Stimulated activated CD4-positive, alpha-beta T cell treated with anti-CD3 and anti-CD28 coated beads, Interleukin-12 subunit alpha, Interleukin-12 subunit beta, amount 100 ng/mL, for 4 hours (primary cell): ENCODE measurements around the gene CNOT3.
"Not testable (repeated sequence)": the region's sequence is repeated elsewhere in the genome, so short reads cannot be mapped to it uniquely, and the experiment has no call there.

Experiments used
- DNase-seq: peaks from one replicate; pipeline ENCODE4 v3.0.0-alpha.2; 2020

Gene CNOT3

DNA sequence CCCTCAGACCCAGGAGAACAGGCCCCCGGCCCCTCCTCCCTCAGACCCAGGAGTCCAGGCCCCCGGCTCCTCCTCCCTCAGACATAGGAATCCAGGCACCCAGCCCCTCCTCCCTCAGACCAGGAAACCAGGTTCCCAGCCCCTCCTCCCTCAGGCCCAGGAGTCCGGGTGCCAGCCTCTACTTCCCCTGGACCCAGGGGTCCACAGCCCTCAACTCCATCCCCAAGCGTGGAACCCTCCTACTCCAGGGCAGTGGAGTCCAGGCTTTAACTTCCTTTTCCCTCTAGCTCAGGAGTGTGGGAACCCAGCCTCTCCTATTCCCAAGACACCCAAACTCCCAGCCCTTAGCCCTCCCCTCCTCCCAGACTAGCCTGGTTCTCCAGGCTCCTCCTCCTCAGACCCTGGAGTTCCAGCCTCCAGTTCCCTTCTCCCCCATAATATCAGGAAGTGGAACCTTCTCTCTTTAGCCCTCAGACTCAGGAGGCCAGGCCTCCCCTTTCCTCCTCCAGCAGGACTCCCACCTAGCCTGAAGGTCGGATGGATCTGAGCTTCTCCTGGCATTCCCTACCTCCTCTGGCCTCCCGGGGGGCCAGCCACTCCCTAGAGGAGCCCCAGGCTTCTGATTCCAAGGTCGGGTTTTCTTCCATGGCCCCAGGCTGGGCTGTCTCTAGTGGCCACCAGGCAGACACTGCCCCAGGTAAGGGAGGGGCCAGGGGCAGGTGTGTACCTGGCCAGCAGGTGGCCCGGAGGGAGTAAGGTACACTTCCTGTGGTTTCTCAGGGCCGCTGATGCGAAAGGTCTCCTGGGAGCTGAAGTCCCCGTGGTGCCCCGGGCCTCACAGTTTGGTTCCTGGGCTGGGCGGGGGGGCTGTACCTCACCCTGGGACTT, 35.2 kb downstream of the CNOT3 start, which contains the start of gene TMC4:
Gene TMC4 (minus strand): TSS at position 690 of the 888 bp plus-strand sequence. CDS start 43 bp downstream, at position 647.
- DNase-seq: no peak

DNA sequence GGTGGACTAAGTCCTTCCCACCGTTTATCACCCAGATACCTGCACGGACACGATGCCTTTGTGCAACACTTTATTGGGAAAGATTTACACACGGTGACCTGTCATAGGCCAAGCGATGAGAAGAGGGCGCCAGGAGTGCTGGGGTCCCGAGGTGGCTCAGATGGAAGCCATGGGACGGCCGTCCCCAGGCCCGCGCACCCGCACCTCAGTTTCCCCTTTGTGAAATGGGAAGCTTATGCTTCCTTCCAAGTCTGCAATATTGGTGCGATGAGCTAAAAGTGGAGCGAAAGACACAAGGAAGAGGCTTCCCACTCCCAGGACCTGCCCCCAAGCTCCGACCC, 35.8 kb downstream of the CNOT3 start:
- DNase-seq: no peak

DNA sequence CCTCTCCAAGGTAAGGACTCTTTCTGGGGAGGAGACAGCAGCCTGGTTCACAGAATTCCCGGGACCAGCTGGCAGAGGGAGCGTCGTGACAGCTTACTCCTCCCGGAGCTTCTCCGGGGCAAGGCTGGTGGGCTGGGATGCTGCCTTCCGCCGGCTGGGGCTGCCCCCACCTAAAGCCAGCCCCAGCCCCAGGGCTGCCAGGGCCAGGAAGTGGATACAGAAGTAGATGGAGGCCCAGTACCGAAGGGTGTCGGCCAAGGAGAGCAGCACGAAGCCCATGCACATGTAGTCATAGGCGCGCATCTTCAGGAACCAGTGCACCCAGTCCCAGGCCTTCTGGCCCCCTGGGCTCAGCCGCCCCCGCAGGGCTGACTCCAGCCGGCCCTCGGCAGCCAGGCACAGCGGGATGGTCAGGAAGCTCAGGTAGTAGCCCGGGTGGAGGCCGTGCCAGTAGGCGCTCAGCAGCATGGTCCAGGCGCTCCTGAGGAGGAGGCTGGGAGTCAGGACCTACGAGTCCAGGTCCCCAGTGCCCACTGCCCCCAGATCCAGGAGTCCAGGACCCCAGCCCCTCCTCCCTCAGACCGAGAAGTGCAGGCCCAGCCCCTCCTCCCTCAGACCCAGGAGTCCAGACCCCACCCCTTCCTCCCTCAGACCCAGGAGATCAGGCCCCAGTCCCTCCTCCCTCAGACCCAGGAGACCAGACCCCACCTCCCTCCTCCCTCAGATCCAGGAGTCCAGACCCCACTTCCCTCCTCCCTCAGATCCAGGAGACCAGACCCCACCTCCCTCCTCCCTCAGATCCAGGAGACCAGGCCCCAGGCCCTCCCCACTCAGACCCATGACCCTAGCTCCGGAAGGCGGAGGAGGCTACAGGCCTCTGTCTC, 36.6 kb downstream of the CNOT3 start:
- DNase-seq: no peak

DNA sequence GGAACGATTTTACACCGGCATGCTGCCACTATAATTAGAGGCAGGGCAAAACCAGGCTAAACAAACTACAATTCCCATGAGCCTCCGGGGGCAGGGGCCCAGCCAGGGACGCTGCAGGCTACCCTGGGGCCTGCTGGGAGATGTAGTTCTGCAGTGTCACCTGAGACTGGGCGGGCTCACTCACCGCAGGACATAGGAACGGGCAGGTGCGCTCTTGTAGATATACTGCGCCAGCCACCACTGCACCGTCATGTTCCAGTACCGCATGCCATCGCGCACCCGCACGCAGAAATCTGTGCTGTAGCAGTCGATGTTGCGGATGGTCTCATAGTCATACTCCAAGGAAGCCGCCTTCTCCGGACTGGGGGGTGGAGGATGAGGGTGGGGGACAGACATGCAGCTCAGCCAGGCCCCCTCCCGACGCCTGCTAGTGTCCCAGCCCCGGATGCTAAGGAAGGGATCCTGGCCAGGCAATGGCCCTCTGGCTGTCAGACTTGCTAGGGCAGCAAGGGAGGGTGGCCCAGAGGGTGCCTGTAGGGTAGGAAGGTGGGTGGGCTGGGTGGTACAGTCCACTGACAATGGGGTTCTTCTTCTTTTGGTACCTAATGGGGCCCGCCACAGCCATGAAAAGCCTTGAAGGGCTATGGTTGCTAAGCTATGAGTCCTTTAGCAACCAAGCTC, 41.2 kb downstream of the CNOT3 start:
- DNase-seq: peak; percentile 29

DNA sequence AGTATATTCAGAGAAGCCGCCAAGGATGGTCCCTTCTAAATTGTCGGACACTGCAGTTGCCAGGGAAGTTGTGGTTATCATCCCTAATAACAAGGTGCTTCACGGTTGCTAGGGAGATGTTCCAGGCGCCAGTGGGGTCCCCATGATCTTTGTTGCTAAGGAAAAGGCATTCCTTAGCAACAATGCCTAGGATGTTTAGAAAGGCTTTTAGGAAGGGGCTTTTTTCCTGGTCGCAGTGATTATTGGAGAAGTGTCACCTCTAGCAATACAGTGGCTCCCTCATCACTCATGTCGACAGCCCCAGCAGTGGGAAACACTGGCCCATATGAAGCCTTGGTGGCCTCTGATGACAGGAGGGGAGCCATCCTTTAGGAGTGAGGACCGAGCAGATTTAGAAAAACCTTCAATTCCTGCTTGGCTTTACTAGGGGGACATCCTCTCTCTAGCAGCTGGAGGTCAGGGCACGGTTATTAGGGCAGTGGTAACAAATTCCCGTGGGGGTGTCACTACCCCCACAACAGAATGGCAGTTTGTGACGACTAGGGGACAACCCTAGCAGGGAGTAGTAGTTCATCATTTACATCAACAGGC, 41.8 kb downstream of the CNOT3 start:
- DNase-seq: no peak

DNA sequence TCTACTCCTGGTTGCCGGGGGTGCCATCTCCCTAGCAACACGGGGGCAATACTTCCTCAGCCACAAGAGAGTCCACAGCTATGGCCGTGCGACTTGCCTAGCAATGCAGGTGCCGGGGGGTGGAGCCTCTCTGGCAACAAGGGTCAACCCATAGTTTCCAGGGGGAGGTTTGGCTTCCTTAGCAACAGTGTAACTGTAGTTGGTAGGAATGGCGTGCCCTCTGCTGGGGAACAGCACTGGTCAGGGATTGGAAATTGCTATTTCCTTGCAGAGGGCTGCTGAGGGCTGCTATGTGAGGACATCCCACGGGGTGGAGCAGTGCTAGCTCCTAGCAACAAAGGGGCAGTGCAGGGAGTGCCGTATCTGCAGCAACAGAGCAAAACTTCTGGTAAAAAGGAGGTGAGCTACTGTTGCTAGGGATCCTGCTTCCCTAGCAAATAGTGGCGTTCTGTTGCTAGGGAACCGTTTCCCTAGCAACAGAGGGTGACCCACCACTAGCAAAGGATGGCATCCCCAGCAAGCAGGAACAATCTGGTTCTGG, 42.4 kb downstream of the CNOT3 start:
- no peak for DNase-seq

DNA sequence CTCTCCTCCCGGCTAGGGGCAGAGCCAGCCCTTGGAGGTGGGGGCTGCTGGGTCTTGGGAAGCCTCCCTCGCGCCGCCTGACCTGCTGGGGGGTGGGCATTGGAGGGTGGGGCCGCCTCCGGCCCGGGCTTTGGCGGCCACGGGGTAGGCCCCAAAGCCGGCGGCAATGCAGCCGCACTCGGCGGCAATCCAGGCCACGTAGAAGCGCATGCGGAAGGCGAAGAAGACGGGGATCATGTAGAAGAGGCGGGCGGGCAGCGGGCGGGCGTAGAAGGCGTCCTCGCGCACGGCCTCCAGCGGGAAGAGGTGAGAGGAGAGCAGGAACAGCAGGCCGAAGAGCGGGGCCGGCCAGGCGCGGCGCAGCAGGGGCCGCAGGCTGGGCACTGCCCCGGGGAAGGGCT, 43.1 kb downstream of the CNOT3 start:
- DNase-seq: no peak

DNA sequence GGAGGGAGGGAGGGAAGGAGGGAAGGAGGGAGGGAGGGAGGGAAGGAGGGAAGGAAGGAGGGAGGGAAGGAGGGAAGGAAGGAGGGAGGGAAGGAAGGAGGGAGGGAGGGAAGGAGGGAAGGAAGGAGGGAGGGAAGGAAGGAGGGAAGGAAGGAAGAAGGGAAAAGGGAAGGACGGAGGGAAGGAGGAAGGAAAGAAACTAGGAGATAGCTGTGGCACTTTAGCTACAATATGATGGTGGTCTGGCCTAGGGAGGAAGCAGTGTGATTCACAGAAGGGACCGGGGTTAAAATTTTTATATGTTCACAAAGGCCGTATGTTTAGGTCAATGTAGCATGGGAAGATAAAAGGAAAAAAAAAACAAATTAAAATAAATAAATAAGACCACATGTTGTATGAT, 44.3 kb downstream of the CNOT3 start:
- DNase-seq: not testable (repeated sequence)

DNA sequence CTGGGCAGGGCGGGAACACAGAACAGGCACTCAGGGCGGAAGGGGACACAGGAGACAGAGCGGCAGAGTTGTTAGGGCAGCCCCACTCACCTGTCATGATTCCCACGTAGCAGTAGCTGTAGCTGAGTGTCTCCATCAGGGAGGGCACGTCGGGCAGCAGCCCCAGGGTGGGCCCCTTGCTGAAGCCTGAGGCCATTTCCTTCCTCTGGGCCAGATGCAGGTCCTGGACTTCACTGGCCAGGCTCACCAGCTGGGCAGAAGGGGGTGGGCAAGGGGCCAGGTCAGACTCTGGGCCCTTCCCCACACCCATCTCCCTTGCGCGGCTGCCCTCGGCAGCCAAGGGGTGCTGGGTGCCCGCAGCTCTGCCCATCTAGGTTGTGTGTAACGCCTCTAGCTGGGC, 45.9 kb downstream of the CNOT3 start:
- DNase-seq: no peak

DNA sequence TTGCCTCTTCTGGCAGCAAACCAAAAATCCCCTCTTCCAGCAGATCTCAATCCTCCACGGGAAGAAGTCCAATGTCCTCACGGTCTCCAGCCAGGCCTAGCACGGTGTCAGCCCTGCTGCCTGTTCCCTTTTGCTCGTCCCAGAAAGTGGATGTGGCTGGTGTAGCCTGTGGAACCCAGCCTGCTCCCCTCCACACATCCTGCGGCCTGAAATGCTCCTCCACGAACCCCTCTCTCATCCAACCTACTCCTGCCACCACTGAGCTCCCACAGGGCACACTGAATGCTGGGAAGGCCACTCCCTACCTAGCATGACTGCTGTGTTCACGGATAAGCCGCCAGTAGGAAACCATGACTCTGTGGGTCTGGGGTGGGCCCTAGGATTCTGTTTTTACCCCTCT, 48.8 kb downstream of the CNOT3 start:
- DNase-seq: no peak

DNA sequence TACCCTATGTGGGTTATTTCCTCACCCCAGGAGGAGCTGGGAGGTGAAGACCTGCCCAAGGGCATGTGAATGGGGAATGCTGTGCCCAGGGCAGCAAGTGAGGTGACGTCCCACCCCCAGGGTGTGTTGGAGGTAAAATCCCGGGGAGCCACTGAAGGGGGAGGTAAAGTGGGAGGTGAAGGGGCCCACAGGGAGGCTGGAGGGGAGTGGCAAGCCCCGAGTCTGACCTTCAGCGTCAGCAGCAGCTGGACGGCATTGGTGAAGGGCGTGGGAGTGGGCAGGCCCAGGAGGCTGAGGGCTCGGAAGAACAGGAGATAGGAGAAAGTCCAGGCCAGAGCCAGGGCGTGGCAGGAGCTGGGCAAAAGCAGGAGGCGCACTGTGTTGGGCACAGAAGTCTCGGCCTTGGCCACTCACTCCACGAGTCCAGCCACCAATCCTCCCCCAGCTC, 49.4 kb downstream of the CNOT3 start:
- no peak for DNase-seq

DNA sequence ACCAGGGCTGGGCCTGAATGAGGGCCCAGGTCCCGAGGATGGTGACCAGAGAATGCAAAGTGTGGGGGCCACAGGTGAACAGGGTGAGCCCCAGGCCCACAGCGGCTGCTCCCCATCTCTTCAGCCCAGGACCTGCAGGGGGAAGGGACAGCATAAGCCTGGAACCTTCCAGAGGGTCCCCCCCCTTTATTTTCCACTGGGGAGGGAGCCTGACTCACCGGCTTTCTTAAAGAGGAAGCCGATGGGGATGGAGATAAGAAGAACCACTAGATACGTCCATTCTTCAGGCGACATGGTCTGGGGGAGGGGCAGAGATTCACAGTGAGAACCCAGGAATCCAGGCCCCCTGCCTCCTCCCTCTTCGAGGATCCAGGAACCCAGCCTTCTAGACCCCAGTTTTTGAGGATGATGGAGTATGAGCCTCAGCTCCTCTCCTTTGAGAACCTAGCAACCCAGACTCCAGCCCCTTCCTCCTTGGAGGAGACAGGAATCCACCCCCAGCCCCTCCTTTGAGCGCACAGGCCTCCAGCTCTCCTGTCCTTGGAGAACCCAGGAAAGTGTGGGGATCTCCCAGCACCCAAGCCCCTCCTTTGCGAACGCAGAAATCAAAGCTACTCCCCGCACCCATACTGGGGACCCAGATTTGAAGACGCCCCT, 50.8 kb downstream of the CNOT3 start:
- DNase-seq: peak; percentile 45

DNA sequence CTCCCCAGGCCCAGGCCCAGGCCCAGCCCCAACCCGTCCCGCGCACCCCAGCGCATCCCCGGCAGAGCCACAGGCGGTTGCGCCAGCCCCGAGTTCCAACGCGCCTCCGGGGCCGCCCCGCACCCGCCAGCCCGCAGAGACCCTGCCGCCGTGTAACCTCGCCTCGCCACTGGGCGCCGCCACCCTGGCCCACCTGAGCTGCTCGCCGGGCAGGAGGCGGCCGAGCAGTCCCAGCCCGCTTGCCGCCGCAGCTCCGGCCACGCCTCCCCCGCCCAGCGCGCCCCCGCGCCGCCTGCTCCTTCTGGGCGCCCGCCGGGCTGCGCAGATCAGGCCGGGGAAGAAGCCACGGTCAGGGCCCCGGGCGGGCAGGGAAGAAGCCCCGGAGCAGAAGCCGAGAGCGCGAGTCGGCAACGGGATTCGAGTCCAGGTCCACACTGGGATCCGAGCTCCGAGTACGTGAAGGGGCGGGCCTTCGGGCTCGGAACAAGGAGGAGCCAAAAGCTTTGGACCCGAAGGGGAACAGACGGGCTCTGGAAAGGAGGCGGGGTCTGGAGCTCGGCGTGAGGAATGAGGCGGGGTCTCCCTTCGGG, 51.7 kb downstream of the CNOT3 start, which contains the start of gene MBOAT7:
Gene MBOAT7 (minus strand): TSS at position 436 of the 590 bp plus-strand sequence. CDS start 1,072 bp downstream, outside the sequence.
- DNase-seq: no peak

DNA sequence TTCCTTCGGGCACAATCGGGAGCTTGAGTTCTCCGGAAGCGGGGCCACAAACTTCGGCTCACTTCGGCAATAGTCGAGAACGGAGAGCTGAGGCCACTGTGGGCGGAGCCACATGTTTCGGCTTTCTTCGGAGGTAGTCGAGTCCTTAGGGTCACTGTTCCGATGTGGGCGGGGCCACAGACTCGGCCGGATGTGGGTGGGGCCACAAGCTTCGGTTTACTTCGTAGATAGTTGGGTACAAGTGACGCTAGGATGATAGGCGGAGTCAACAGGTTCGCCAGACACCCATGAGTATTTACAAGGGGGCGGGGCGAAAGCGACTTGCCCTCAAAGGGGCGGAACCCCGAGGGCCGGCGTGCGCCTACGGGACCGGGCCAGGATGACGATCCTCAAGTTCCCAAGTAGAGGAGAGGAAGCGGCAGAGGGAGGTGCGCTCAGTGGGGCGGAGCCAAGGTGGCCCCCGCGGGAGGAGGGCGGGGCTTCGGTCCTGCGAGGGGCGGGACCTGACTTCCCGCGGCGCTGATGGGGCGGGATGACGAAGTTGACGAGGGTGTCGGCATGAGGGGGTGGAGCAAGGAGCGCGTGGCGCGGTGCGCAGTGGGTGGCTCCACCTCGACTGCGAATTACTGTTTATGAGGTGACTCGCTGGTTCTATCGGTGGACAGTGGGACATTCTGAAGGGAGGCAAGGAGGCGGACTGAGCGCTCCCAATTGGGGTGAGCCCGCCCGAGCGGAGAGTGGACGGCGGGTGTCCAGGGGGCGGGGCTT, 52.4 kb downstream of the CNOT3 start:
- peak; percentile 100 for DNase-seq

DNA sequence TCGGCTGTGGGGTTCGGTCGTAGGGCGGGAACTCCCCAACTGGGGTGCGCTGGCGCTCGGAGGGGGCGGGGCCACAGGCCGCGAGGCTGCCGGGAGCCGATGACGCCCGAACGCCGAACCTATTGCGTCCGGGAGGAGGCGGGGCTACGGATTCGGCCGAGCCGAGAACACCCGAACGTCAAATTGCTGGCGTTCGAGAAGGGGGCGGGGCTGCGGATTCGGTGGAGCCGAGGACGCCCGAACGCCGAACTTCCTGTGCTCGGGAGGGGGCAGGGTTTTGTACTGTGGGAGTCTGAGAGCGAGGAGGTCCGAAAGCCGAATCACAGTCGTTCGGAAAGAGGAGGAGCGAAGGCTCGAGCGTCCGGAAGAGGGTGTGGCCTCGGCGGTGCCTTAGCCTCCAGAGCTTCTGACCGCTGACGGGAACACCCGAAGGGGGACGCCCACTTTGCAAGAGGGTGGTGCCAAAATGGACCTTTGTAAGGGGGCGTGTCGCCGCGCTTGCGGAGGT, 53.0 kb downstream of the CNOT3 start:
- DNase-seq: peak; percentile 100

DNA sequence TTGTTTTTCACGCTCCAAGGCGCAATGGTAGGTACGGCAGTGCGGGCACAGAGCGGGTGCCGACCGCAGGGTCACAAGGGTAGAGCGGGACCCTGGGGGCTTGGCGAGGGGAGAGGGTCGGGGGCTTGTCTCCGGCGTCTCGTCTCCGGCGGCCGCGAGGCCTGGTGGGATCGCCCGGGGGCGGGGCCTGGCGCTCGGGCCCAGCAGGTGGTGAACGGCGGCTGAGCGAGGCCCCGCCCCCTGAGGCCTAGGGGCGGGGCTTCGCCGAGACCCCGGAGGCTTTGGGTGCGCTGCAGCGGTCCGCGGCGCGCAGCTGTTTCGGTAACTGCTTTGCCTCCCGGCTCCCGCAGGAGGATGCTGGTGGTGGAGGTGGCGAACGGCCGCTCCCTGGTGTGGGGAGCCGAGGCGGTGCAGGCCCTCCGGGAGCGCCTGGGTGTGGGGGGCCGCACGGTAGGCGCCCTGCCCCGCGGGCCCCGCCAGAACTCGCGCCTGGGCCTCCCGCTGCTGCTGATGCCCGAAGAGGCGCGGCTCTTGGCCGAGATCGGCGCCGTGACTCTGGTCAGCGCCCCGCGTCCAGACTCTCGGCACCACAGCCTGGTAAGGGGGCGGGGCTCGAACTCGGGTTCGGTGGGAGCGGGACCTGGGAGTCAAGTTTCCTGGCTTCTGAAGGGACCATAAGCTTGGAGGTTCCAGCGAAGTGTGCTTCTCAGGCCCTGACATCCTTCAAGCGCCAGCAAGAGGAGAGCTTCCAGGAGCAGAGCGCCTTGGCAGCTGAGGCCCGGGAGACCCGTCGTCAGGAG, 53.6 kb downstream of the CNOT3 start, which contains the start of gene TSEN34:
Gene TSEN34 (plus strand): TSS at position 298 of the 800 bp plus-strand sequence. CDS start 57 bp downstream, at position 355.
- DNase-seq: peak; percentile 83

DNA sequence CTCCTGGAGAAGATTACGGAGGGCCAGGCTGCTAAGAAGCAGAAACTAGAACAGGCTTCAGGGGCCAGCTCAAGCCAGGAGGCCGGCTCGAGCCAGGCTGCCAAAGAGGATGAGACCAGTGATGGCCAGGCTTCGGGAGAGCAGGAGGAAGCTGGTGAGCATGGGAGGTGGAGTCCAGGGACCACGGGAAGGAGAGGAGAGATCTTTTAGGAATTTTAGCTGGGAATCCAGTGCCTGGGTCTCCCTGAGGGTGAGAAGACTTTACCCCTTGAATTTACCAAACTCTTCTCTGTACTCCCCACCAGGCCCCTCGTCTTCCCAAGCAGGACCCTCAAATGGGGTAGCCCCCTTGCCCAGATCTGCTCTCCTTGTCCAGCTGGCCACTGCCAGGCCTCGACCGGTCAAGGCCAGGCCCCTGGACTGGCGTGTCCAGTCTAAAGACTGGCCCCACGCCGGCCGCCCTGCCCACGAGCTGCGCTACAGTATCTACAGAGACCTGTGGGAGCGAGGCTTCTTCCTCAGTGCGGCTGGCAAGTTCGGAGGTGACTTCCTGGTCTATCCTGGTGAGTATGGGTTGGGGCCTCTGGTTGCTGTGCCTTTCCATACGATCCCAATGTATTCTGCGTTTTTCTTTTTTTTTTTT, 54.4 kb downstream of the CNOT3 start:
- no peak for DNase-seq

DNA sequence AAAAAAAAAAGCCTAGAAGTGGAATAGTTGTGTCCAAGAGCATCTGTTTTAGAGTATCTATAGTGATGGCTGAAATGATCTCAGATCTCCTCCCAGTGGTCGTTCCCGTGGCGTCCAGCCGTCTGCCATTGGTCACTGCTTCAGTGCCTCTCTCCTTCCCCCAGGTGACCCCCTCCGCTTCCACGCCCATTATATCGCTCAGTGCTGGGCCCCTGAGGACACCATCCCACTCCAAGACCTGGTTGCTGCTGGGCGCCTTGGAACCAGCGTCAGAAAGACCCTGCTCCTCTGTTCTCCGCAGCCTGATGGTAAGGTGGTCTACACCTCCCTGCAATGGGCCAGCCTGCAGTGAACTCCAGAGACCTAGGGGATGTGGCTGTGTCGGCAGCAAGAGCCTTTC, 55.4 kb downstream of the CNOT3 start:
- no peak for DNase-seq

DNA sequence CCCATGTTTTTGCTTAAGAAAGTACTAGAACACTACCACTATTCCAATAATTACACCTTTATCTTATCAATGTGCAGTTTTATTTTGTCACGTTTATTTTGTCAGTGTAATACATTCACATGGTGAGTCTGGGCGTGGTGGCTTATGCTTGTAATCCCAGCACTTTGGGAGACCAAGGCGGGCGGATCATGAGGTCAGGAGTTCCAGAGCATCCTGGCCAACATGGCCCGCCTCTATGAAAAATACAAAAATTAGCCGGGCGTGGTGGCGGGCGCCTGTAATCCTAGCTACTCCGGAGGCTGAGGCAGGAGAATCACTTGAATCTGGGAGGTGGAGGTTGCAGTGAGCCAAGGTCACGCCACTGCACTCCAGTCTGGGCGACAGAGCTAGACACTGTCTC, 56.9 kb downstream of the CNOT3 start:
- DNase-seq: not testable (repeated sequence)
